Astrocyte of the spinal cord (primary cell): ENCODE results near the gene ARID5B.
A peak's percentile ranks its signal among the peaks of the same experiment; 100 is the strongest.

Experiments used
- DNase-seq: peaks from one replicate; pipeline ENCODE4 v3.0.0; 2011; ENCODE audit warnings: low read depth, low spot score
- H3K4me3 ChIP-seq: 2 replicates; pipeline ENCODE4 v1.5.1; 2011; ENCODE audit warnings: low read depth, mild to moderate bottlenecking, low read length, moderate library complexity
- CTCF ChIP-seq: IDR thresholded peaks from 2 replicates; pipeline ENCODE4 v1.5.1; 2012; ENCODE audit warnings: low read depth, mild to moderate bottlenecking, low read length, inconsistent platforms
- in situ Hi-C: cut with HindIII; loops from 2 replicates; pipeline ENCODE4 v1.10.0; 2017; ENCODE audit warnings: low sequenced_read_pairs

ARID5B gene

GRCh38 chr10:62085404-62085803 lies 183.9 kb downstream of the ARID5B start:
- no peak for TF ChIP-seq CTCF
- in situ Hi-C loops = no loop called here
- no peak for DNase-seq
- no peak overlapping the region for H3K4me3 ChIP-seq

GRCh38 chr10:62085821-62086220 lies 184.3 kb downstream of the ARID5B start:
- H3K4me3 ChIP-seq = no peak overlapping the region
- TF ChIP-seq CTCF = no peak
- in situ Hi-C loops = no loop called here
- DNase-seq = no peak

GRCh38 chr10:62087329-62087728 lies 185.8 kb downstream of the ARID5B start:
- H3K4me3 ChIP-seq = no peak overlapping the region
- in situ Hi-C loops = no loop called here
- no peak for DNase-seq
- TF ChIP-seq CTCF = no peak

- no peak for TF ChIP-seq CTCF
- no peak for DNase-seq
- in situ Hi-C loops = no loop called here
- H3K4me3 ChIP-seq = no peak overlapping the region
These were observed 187.3 kb downstream of the ARID5B start for GRCh38 chr10:62088786-62089185.

GRCh38 chr10:62092301-62093030 lies 191.0 kb downstream of the ARID5B start:
- no peak for DNase-seq
- no peak overlapping the region for H3K4me3 ChIP-seq
- in situ Hi-C loops = no loop called here
- no peak for TF ChIP-seq CTCF

- no peak overlapping the region for H3K4me3 ChIP-seq
- in situ Hi-C loops = no loop called here
- TF ChIP-seq CTCF = no peak
- peak; percentile 86 for DNase-seq
These were observed 192.4 kb downstream of the ARID5B start for GRCh38 chr10:62093863-62094291.
